Astrocyte (in vitro differentiated cells and primary cell): ENCODE data around the gene LMOD1. TPM values are rescaled to one million over a fixed set of nuclear protein-coding genes. Genes with fewer than 3 reads are reported as not detected.

Experiments used
- DNase-seq: peaks from one replicate; pipeline ENCODE4 v3.0.0-alpha.2; 2010; ENCODE audit warnings: low read depth
- FAIRE-seq: peaks from 2 replicates; lab custom pipeline; 2011; peaks lifted over from hg19 to GRCh38; lab: Jason Lieb, UNC
- H2AFZ ChIP-seq: 2 replicates; pipeline ENCODE4 v1.6.0; 2012; ENCODE audit warnings: low read depth, low read length, inconsistent platforms
- H3K27ac ChIP-seq: 2 replicates; pipeline ENCODE4 v1.5.1; 2011; ENCODE audit warnings: low read depth, low read length, inconsistent platforms
- H3K27me3 ChIP-seq: 2 replicates; pipeline ENCODE4 v1.6.0; 2011; ENCODE audit warnings: low read length, inconsistent platforms; ENCODE audit not compliant: insufficient read depth
- H3K36me3 ChIP-seq: 2 replicates; pipeline ENCODE4 v1.5.1; 2011; ENCODE audit warnings: low read length, inconsistent platforms; ENCODE audit not compliant: insufficient read depth
- H3K4me1 ChIP-seq: 2 replicates; pipeline ENCODE4 v1.5.1; 2011; ENCODE audit warnings: low read length, inconsistent platforms; ENCODE audit not compliant: insufficient read depth
- H3K4me2 ChIP-seq: 2 replicates; pipeline ENCODE4 v1.6.0; 2012; ENCODE audit warnings: low read length, inconsistent platforms
- H3K4me3 ChIP-seq: 2 replicates; pipeline ENCODE4 v1.5.1; 2011; ENCODE audit warnings: low read depth, mild to moderate bottlenecking, low read length, inconsistent platforms; ENCODE audit not compliant: insufficient read depth
- H3K79me2 ChIP-seq: 2 replicates; pipeline ENCODE4 v1.6.0; 2012; ENCODE audit warnings: mild to moderate bottlenecking, low read length, inconsistent platforms; ENCODE audit not compliant: insufficient read depth
- H3K9ac ChIP-seq: 2 replicates; pipeline ENCODE4 v1.6.0; 2012; ENCODE audit warnings: mild to moderate bottlenecking, low read length, inconsistent platforms
- H3K9me3 ChIP-seq: 2 replicates; pipeline ENCODE4 v1.5.1; 2012; ENCODE audit warnings: low read depth, mild to moderate bottlenecking, low read length, inconsistent platforms; ENCODE audit not compliant: insufficient read depth
- H4K20me1 ChIP-seq: 2 replicates; pipeline ENCODE4 v1.6.0; 2012; ENCODE audit warnings: low read length, inconsistent platforms; ENCODE audit not compliant: insufficient read depth
- H3K27ac Mint-ChIP-seq: one replicate; pipeline ENCODE4 v1.8.0; 2021; ENCODE audit warnings: mild to moderate bottlenecking, mixed read lengths; ENCODE audit not compliant: unreplicated experiment
- H3K27me3 Mint-ChIP-seq: one replicate; pipeline ENCODE4 v1.8.0; 2021; ENCODE audit warnings: low read depth, mixed read lengths; ENCODE audit not compliant: unreplicated experiment
- H3K36me3 Mint-ChIP-seq: one replicate; pipeline ENCODE4 v1.8.0; 2021; ENCODE audit warnings: low read depth, mixed read lengths; ENCODE audit not compliant: unreplicated experiment
- H3K4me1 Mint-ChIP-seq: one replicate; pipeline ENCODE4 v1.8.0; 2021; ENCODE audit warnings: low read depth, mixed read lengths; ENCODE audit not compliant: unreplicated experiment
- H3K4me3 Mint-ChIP-seq: one replicate; pipeline ENCODE4 v1.8.0; 2021; ENCODE audit warnings: mild to moderate bottlenecking, moderate library complexity, mixed read lengths; ENCODE audit not compliant: unreplicated experiment
- H3K9me3 Mint-ChIP-seq: one replicate; pipeline ENCODE4 v1.8.0; 2021; ENCODE audit warnings: mild to moderate bottlenecking, mixed read lengths; ENCODE audit not compliant: unreplicated experiment
- CTCF ChIP-seq: IDR thresholded peaks from 2 replicates; pipeline ENCODE4 v1.5.1; 2011; ENCODE audit warnings: low read depth, mild to moderate bottlenecking, inconsistent platforms, low read length, moderate library complexity; ENCODE audit not compliant: insufficient read depth
- EZH2 ChIP-seq: IDR thresholded peaks from 2 replicates; pipeline ENCODE4 v1.6.1; 2012; ENCODE audit warnings: mild to moderate bottlenecking, low read length, inconsistent platforms; ENCODE audit not compliant: insufficient read depth
- total RNA-seq: library from RNA; stranded (reverse); gene quantifications from 2 replicates; pipeline ENCODE4 v1.2.1, GENCODE V29; 2021

The LMOD1 gene
- total RNA-seq, 1 donor from 2014 or later, result 13.2 TPM

GRCh38 chr1:201914456-201915235, 31.7 kb downstream of the LMOD1 start:
- no peak overlapping the region for H3K27ac Mint-ChIP-seq
- peak; percentile 43 for DNase-seq
- peaks cover 26% of the 10 kb centered on the region for H3K4me1 Mint-ChIP-seq

DNA sequence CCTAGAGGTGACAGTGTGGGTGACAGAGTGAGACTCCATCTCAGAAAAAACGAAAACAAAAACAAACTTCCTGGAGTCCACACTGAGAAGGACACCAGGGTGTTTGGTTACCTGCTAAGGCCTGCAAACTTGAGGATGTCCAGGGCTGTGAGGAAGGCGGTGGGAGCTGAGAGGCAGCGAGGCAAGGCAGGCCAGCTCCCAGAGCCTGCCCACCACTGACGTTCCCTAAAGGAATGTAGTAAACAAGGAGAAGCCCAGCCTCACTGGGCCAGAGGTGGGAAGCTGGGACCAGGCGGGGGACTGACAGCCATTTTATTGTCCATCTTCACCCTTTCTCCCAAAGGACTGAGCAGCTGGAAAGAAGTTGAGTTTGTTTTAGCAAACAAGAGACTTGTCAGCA, 33.5 kb downstream of the LMOD1 start:
- no peak for FAIRE-seq
- Histone ChIP-seq H3K4me3 (no peak overlapping the region), H3K79me2 (no peaks in the 10 kb centered on the region), H4K20me1 (no peaks in the 10 kb centered on the region), H3K9me3 (no peaks in the 10 kb centered on the region), H3K36me3 (no peaks in the 10 kb centered on the region), H3K27me3 (no peaks in the 10 kb centered on the region), H3K9ac (no peak overlapping the region), H3K4me2 (no peak overlapping the region), H2AFZ (no peak overlapping the region), H3K27ac (no peak overlapping the region), H3K4me1 (peaks cover 21% of the 10 kb centered on the region)
- Mint-ChIP-seq H3K4me3 (no peak overlapping the region), H3K27me3 (peaks cover 4% of the 10 kb centered on the region), H3K4me1 (peaks cover 17% of the 10 kb centered on the region), H3K9me3 (no peaks in the 10 kb centered on the region), H3K36me3 (peaks cover 18% of the 10 kb centered on the region), H3K27ac (no peak overlapping the region)
- DNase-seq, result no peak
- TF ChIP-seq EZH2 (no peak), CTCF (no peak)

More at GRCh38 chr1:201914456-201915235, 31.7 kb downstream of the LMOD1 start:
- FAIRE-seq, result no peak
- Histone ChIP-seq H3K27ac (no peak overlapping the region), H3K4me3 (no peak overlapping the region), H3K4me1 (peaks cover 24% of the 10 kb centered on the region), H3K79me2 (no peaks in the 10 kb centered on the region), H3K36me3 (no peaks in the 10 kb centered on the region), H3K4me2 (no peak overlapping the region), H2AFZ (no peak overlapping the region), H3K9ac (no peak overlapping the region), H3K27me3 (no peaks in the 10 kb centered on the region), H4K20me1 (no peaks in the 10 kb centered on the region), H3K9me3 (no peaks in the 10 kb centered on the region)
- TF ChIP-seq CTCF, result no peak
- peaks cover 15% of the 10 kb centered on the region for H3K36me3 Mint-ChIP-seq
- no peaks in the 10 kb centered on the region for H3K9me3 Mint-ChIP-seq
- peaks cover 4% of the 10 kb centered on the region for H3K27me3 Mint-ChIP-seq
- no peak overlapping the region for H3K4me3 Mint-ChIP-seq
